ENCODE data around the gene MAB21L2.

DNA sequence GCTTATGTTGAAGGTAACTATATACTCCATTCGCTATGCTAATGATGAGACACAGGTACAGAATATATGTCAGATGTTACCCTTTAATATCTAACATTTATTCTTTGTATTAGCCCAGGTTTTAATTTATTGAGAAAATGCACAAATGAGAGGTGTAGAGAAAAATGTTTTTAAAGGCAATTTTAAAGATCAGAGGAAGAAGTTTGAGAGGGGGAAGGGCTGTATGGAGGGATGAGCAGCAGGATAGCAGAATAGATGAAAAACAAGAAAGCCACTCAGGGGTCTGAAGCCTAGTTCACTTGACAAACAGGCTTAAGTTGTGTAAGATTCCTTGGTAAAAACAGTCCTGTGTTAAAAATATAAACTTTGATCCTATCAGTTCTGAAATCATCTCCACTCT lies 3.7 kb downstream of the MAB21L2 start:
- TF ChIP-seq CTCF (IDR thresholded peaks at IDR 0.05) (no peak), ZFX (IDR thresholded peaks at IDR 0.05; ENCODE audit: borderline replicate concordance) (no peak)

All from 22Rv1 (cell line).